WTC11 (cell line): ENCODE data around the gene DNAAF5.

Experiments used
- NR2C2 ChIP-seq: sonication (generic); formaldehyde crosslinking; IDR thresholded peaks from 2 replicates; pipeline ENCODE4 v1.8.0; 2022; ENCODE audit warnings: mild to moderate bottlenecking, missing genetic modification reagents
- ZNF121 ChIP-seq: sonication (generic); formaldehyde crosslinking; IDR thresholded peaks from 2 replicates; pipeline ENCODE4 v1.8.0; 2023; ENCODE audit warnings: missing genetic modification reagents
- TF ChIP-seq, protein P1 (sequence below): sonication (generic); formaldehyde crosslinking; IDR thresholded peaks from 2 replicates; pipeline ENCODE4 v1.8.0; 2022; ENCODE audit warnings: mild to moderate bottlenecking, missing genetic modification reagents
- TF ChIP-seq, protein P2 (sequence below): fragments of 200-600 bp; IDR thresholded peaks from 2 replicates; pipeline ENCODE4 v1.8.0; 2022; ENCODE audit warnings: antibody characterized with exemption
- TF ChIP-seq, protein P3 (sequence below): sonication (generic); formaldehyde crosslinking; IDR thresholded peaks from 2 replicates; pipeline ENCODE4 v1.8.1; 2023; ENCODE audit warnings: mild to moderate bottlenecking, missing genetic modification reagents, moderate library complexity

DNA sequence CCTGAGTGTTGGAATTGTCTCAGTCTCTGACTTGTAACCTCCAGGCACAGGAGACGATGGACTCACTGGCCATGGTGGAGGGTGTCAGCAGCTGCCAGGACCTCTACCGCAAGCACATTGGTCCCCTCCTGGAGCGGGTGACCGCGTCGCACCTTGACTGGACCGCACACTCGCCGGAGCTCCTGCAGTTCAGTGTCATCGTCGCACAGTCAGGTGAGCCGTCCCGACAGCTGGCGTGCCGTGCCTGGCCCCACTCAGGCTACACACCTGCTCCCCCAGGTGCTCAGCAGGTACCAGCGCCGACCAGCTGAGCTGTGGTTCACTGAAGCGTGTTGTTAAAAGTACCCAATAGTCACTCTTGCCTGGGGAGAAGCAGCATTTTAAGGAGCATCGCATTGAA lies 37.3 kb downstream of the DNAAF5 start:
- TF ChIP-seq, protein P1, sequence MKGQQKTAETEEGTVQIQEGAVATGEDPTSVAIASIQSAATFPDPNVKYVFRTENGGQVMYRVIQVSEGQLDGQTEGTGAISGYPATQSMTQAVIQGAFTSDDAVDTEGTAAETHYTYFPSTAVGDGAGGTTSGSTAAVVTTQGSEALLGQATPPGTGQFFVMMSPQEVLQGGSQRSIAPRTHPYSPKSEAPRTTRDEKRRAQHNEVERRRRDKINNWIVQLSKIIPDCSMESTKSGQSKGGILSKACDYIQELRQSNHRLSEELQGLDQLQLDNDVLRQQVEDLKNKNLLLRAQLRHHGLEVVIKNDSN (CRISPR knock-in tag): no peak
- TF ChIP-seq, protein P2, sequence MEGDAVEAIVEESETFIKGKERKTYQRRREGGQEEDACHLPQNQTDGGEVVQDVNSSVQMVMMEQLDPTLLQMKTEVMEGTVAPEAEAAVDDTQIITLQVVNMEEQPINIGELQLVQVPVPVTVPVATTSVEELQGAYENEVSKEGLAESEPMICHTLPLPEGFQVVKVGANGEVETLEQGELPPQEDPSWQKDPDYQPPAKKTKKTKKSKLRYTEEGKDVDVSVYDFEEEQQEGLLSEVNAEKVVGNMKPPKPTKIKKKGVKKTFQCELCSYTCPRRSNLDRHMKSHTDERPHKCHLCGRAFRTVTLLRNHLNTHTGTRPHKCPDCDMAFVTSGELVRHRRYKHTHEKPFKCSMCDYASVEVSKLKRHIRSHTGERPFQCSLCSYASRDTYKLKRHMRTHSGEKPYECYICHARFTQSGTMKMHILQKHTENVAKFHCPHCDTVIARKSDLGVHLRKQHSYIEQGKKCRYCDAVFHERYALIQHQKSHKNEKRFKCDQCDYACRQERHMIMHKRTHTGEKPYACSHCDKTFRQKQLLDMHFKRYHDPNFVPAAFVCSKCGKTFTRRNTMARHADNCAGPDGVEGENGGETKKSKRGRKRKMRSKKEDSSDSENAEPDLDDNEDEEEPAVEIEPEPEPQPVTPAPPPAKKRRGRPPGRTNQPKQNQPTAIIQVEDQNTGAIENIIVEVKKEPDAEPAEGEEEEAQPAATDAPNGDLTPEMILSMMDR: no peak
- TF ChIP-seq NR2C2 (CRISPR knock-in tag): no peak
- TF ChIP-seq, protein P3, sequence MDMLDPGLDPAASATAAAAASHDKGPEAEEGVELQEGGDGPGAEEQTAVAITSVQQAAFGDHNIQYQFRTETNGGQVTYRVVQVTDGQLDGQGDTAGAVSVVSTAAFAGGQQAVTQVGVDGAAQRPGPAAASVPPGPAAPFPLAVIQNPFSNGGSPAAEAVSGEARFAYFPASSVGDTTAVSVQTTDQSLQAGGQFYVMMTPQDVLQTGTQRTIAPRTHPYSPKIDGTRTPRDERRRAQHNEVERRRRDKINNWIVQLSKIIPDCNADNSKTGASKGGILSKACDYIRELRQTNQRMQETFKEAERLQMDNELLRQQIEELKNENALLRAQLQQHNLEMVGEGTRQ (CRISPR knock-in tag): no peak
- no peak for TF ChIP-seq ZNF121 (CRISPR knock-in tag)
